RWPE2 (cell line): ENCODE results near the gene CNKSR3.

Source experiments
- ATAC-seq: fragments of 200-7000 bp; cut with Tn5 transposase; 3 replicates; pipeline ENCODE4 v1.9.1; 2021; ENCODE audit warnings: low read depth
- DNase-seq: peaks from one replicate; pipeline ENCODE4 v3.0.0-alpha.2; 2020; ENCODE audit warnings: low spot score
- H3K27ac ChIP-seq: fragments of 450-650 bp; 2 replicates; pipeline ENCODE4 v1.5.1; 2017; ENCODE audit warnings: mild to moderate bottlenecking; ENCODE audit not compliant: poor library complexity, severe bottlenecking
- H3K27me3 ChIP-seq: fragments of 250-450 bp; sonication (Bioruptor Pico); 2 replicates; pipeline ENCODE4 v1.5.1; 2021; ENCODE audit warnings: mild to moderate bottlenecking, moderate library complexity; ENCODE audit not compliant: insufficient read depth, poor library complexity, severe bottlenecking
- H3K36me3 ChIP-seq: fragments of 250-450 bp; sonication (Bioruptor Pico); 2 replicates; pipeline ENCODE4 v1.5.1; 2020; ENCODE audit warnings: low read depth, mild to moderate bottlenecking, moderate library complexity
- H3K4me1 ChIP-seq: fragments of 250-450 bp; sonication (Bioruptor Pico); 2 replicates; pipeline ENCODE4 v1.5.1; 2021; ENCODE audit warnings: mild to moderate bottlenecking, moderate library complexity; ENCODE audit not compliant: insufficient read depth, poor library complexity, severe bottlenecking
- H3K4me3 ChIP-seq: fragments of 250-450 bp; sonication (Bioruptor Pico); 2 replicates; pipeline ENCODE4 v1.5.1; 2021; ENCODE audit warnings: mild to moderate bottlenecking, moderate library complexity; ENCODE audit not compliant: severe bottlenecking
- H3K9me3 ChIP-seq: fragments of 250-450 bp; sonication (Bioruptor Pico); 2 replicates; pipeline ENCODE4 v1.5.1; 2021; ENCODE audit warnings: mild to moderate bottlenecking, moderate library complexity; ENCODE audit not compliant: severe bottlenecking
- TF ChIP-seq, protein P1 (sequence below): fragments of 450-650 bp; IDR thresholded peaks from one replicate; pipeline ENCODE4 v1.5.1; 2017; ENCODE audit warnings: mild to moderate bottlenecking, moderate library complexity; ENCODE audit not compliant: poor library complexity, severe bottlenecking

CNKSR3 gene

DNA sequence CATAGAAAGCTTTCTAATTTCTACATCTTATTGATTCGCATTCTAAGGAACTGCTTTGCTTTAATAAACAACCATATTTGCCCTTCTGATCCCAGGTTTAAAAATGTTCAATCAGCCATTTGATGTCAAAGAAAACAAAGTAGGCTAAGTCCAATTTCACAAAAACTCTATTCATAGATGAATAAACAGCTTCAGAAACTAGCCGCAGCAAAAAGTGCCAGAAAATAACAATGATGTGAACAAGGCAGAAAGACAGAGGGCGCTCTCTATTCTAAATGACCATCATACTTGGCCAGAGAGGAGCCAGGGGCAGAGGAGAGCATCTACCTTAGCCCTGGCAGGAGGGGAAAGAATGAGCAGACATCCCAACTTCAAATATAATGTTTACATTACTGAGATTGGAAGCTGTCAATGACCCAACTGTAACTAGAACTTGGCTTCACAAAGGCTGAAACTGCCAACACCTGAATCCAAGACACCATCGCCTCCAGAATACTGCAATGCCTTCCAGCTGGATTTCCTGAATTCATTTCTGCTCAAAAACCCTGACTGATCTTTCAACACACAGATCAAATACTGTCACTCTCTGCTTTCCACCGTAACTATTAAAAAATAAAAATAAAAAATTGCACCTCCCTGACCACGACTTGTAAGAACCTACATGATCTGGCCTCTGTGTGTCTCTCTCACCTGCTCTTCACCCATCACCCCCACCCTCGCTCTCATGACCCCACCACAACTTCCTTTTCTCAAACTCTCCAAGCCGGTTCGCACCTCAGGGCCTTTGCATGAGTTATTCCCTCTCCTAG is 9.5 kb downstream of the CNKSR3 start:
- Histone ChIP-seq H3K4me1 (no peaks in the 10 kb centered on the region), H3K4me3 (no peak overlapping the region), H3K27ac (no peak overlapping the region), H3K27me3 (no peaks in the 10 kb centered on the region), H3K36me3 (no peaks in the 10 kb centered on the region), H3K9me3 (no peaks in the 10 kb centered on the region)
- no peak for DNase-seq
- ATAC-seq: no peak
- TF ChIP-seq, protein P1, sequence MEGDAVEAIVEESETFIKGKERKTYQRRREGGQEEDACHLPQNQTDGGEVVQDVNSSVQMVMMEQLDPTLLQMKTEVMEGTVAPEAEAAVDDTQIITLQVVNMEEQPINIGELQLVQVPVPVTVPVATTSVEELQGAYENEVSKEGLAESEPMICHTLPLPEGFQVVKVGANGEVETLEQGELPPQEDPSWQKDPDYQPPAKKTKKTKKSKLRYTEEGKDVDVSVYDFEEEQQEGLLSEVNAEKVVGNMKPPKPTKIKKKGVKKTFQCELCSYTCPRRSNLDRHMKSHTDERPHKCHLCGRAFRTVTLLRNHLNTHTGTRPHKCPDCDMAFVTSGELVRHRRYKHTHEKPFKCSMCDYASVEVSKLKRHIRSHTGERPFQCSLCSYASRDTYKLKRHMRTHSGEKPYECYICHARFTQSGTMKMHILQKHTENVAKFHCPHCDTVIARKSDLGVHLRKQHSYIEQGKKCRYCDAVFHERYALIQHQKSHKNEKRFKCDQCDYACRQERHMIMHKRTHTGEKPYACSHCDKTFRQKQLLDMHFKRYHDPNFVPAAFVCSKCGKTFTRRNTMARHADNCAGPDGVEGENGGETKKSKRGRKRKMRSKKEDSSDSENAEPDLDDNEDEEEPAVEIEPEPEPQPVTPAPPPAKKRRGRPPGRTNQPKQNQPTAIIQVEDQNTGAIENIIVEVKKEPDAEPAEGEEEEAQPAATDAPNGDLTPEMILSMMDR: peak; percentile 14

DNA sequence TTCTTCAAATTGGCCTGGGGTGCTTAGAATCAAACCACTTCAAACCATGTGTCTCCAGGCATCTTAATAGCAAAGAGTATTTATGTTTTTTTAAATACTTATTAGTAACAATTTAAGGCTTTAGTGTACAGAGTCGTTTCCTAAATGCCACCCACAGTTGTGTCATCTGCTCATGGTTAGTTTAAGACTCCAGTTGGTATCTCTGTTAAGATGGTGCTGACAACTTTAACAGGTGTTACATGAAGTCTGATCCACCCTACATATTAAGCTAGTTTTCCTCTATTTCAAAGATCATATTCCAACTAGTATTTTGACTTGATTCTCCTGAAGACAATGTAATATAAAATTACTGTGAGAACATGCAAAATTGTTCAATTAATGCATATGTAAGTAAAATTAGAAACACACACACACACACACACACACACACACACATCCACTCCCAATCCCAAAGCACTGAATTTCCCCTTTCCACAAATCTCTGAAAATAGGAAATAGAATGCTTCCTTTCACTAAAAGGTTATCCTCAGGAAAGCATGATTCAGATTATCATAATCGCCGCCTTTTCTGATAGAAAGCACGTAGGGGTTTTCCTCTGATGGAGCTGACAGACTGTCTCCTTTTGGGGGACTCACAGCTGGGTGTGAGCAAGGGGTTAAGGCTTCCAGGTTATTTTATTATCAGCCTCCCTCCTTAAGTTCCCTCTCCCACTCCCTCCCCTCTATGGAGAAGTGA is 10.5 kb downstream of the CNKSR3 start:
- H3K9me3 ChIP-seq: no peaks in the 10 kb centered on the region
- no peak overlapping the region for H3K27ac ChIP-seq
- ATAC-seq (no peak), DNase-seq (no peak)
- TF ChIP-seq, protein P1: no peak
- H3K36me3 ChIP-seq: no peaks in the 10 kb centered on the region
- H3K4me3 ChIP-seq: no peak overlapping the region
- no peaks in the 10 kb centered on the region for H3K27me3 ChIP-seq
- no peaks in the 10 kb centered on the region for H3K4me1 ChIP-seq

DNA sequence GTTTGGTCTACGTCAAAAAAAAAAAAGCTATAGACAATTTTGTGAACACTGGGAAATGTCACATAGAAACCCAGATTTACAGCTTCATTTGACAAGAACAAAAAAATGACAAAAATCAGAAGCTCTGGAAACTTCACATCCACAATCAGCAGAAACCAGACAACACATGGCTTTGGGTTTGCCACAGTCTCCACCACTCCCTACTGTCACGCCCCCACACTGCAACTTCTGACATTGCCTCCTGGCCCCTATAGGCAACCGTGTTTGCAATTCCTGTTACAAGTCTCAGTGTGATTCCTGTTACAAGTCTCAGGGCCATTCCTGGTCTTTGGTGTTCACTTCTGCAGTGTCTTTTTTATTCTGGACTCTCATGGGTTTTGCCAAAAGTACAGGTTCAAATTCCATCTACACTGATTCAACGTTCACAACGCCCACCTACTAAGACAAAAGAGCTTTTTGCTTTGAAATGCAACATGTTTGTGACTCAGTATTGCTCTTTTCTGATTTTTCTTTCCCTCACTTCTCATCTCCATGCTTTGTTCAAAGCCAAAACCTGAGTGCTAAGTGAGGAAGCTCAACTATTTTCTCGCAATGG is 12.0 kb downstream of the CNKSR3 start:
- no peak for ATAC-seq
- H3K4me1 ChIP-seq: no peaks in the 10 kb centered on the region
- H3K36me3 ChIP-seq: no peaks in the 10 kb centered on the region
- H3K27ac ChIP-seq: no peak overlapping the region
- no peaks in the 10 kb centered on the region for H3K9me3 ChIP-seq
- no peaks in the 10 kb centered on the region for H3K27me3 ChIP-seq
- TF ChIP-seq, protein P1: no peak
- DNase-seq: no peak
- H3K4me3 ChIP-seq: no peak overlapping the region

DNA sequence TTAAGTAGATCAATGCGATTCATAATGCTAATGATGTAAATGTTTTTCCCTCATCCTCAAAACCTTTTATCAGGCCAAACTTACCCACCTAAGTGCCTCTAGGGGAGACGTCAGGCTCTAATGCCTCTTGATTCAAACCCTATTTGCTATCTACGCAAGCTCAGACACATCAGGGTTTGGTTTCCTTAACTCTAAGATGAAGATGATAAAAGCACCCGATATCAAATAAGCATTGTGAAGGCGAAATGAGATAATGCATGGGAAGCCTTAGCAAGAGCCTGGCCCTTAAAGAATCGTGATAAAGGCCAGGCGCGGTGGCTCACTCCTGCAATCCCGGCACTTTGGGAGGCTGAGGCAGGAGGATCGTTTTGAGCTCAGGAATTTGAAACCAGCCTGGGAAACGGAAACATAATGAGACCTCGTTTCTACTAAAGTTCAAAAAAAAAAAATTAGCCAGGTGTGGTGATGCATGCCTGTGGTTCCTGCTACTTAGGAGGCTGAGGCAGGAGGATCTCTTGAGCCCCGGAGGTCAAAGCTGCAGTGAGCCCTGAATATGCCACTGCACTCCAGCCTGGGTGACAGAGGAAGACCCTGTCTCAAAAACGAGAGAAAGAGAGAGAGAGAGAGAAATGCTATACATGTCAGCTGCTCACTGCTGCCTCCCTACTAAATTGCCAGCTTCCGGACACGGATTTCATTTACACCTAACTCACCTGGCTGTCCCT is 13.5 kb downstream of the CNKSR3 start:
- H3K9me3 ChIP-seq: no peaks in the 10 kb centered on the region
- no peaks in the 10 kb centered on the region for H3K27me3 ChIP-seq
- no peak for DNase-seq
- H3K4me3 ChIP-seq: no peak overlapping the region
- no peak overlapping the region for H3K27ac ChIP-seq
- no peaks in the 10 kb centered on the region for H3K4me1 ChIP-seq
- no peak for ATAC-seq
- TF ChIP-seq, protein P1: no peak
- H3K36me3 ChIP-seq: no peaks in the 10 kb centered on the region
